ENCODE data around the gene SUPT3H. TPM values are rescaled to one million over a fixed set of nuclear protein-coding genes. Genes with fewer than 3 reads are reported as not detected.

SUPT3H gene
- 9.9 TPM for total RNA-seq

DNA sequence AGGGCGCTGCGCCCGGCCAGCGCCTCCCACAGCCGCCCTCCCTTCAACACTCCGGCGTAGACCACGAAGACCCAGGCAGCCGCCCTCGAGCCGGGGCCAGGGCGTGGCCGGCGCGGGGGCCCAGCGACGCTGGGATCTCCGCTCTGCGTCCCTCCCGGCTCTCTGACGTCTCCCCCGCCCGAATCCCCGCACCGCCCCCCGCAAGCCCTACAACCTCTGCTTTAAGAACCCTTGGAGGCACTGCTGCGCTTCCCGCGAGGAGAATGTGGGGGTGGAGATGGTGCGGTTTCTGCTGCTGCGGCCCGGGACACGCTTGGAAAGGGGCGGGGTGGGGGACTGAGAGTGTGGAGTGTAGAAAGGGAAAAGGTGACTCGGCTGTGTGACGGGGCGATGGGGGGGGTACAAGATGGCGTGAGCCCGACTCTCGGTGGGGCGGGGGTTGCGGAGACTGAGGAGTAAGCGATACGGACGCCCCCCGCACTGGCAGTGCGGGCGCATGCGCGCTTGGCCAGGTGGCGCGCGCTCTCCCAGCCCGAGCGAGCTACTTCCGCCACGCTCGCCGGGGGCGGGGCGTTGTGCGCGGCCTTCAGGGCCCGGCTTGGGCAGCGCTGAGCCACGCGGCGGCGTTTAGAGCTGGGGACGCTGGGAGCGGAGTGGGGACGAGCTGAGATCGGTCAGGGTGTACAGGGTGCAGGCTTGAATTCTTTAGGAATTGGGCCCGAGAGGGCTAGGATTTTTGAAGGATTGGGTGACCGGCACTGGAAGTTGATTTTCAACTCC, at the start of gene SUPT3H:
SUPT3H (minus strand) TSS at position 381 of the 780 bp plus-strand sequence.
- Histone ChIP-seq H3K36me3 (ENCODE audit: control insufficient read depth in 3 of 3, insufficient read depth in 3 of 3, low read length in 3 of 3) (no peaks in the 10 kb centered on the region), H3K4me1 (ENCODE audit: control insufficient read depth in 3 of 3, insufficient read depth in 3 of 3, low read length in 3 of 3) (peaks cover 0 to 18% (median 0%) of the 10 kb centered on the region in 3 donors), H3K27me3 (ENCODE audit: control insufficient read depth in 3 of 3, insufficient read depth in 3 of 3, low read length in 3 of 3) (no peaks in the 10 kb centered on the region), H3K9me3 (ENCODE audit: control insufficient read depth in 3 of 3, low read length in 3 of 3) (no peaks in the 10 kb centered on the region), H3K9ac (ENCODE audit: low read depth in 1 of 3, low read length in 3 of 3) (peak within 1 kb of the TSS; percentile 87 to 94 (median 88)), H3K4me3 (ENCODE audit: low read length in 3 of 3) (peak within 1 kb of the TSS; percentile 81 to 96 (median 86)), H3K27ac (ENCODE audit: low read depth, low read length) (peak within 1 kb of the TSS; percentile 97)

DNA sequence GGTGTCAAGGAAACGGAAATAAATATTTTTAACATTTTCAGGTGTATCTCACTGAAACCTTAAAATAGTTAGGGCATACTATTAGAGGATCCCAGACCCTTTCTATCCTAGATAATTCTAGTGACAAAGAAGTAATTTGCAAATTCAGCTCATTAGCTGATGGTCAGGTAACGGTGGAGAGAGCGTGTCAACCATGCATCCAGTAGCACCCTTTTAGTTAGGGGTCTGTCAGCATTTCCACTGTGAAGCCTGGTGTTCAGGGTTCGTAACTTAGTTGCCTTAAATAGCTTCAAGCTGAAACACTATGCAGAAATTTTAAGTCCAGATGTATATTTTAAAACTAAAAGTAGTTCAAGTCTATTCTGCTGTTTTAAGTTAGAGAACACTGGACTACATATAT, 48.5 kb upstream of the SUPT3H start:
- no peaks in the 10 kb centered on the region for H3K9me3 ChIP-seq (ENCODE audit: control insufficient read depth in 3 of 3, low read length in 3 of 3)
- H3K27me3 ChIP-seq (ENCODE audit: control insufficient read depth in 3 of 3, insufficient read depth in 3 of 3, low read length in 3 of 3) = peaks cover 19 to 27% (median 20%) of the 10 kb centered on the region in 3 donors
- no peaks in the 10 kb centered on the region for H3K36me3 ChIP-seq (ENCODE audit: control insufficient read depth in 3 of 3, insufficient read depth in 3 of 3, low read length in 3 of 3)
- H3K27ac ChIP-seq (ENCODE audit: low read depth, low read length) = no peak overlapping the region
- no peak overlapping the region for H3K4me3 ChIP-seq (ENCODE audit: low read length in 3 of 3)
- peaks cover 12 to 19% (median 18%) of the 10 kb centered on the region in 3 donors for H3K4me1 ChIP-seq (ENCODE audit: control insufficient read depth in 3 of 3, insufficient read depth in 3 of 3, low read length in 3 of 3)
- H3K9ac ChIP-seq (ENCODE audit: low read depth in 1 of 3, low read length in 3 of 3) = no peak overlapping the region

DNA sequence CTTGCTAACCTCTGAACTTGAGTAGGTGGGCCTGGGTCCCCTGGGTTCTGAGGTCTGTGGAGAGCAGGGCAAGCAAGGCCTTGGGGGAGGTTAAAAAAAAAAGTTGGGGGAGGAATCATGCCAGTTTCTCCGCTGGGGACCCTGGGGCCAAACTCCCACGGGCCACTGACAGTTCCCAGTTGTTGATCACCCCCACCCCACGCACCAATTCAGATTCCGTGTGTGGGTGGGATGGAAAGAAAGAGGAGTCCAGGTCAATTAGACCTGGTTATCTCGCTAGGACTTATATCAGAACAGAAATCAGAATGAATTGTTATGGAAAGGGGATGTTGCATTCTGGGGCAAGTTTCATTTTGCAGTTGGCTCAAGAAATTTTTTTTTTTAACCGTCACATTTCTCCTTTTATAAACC, 46.7 kb upstream of the SUPT3H start:
- H3K4me3 ChIP-seq (ENCODE audit: low read length in 3 of 3) = peak overlapping the region in 1 of 3 donors; percentile 51
- no peaks in the 10 kb centered on the region for H3K36me3 ChIP-seq (ENCODE audit: control insufficient read depth in 3 of 3, insufficient read depth in 3 of 3, low read length in 3 of 3)
- peaks cover 25 to 32% (median 28%) of the 10 kb centered on the region in 3 donors for H3K4me1 ChIP-seq (ENCODE audit: control insufficient read depth in 3 of 3, insufficient read depth in 3 of 3, low read length in 3 of 3)
- peak overlapping the region in 2 of 3 donors; percentile 5 to 25 for H3K9ac ChIP-seq (ENCODE audit: low read depth in 1 of 3, low read length in 3 of 3)
- H3K27me3 ChIP-seq (ENCODE audit: control insufficient read depth in 3 of 3, insufficient read depth in 3 of 3, low read length in 3 of 3) = peaks cover 34 to 42% (median 37%) of the 10 kb centered on the region in 3 donors
- no peaks in the 10 kb centered on the region for H3K9me3 ChIP-seq (ENCODE audit: control insufficient read depth in 3 of 3, low read length in 3 of 3)
- H3K27ac ChIP-seq (ENCODE audit: low read depth, low read length) = peak overlapping the region; percentile 28

DNA sequence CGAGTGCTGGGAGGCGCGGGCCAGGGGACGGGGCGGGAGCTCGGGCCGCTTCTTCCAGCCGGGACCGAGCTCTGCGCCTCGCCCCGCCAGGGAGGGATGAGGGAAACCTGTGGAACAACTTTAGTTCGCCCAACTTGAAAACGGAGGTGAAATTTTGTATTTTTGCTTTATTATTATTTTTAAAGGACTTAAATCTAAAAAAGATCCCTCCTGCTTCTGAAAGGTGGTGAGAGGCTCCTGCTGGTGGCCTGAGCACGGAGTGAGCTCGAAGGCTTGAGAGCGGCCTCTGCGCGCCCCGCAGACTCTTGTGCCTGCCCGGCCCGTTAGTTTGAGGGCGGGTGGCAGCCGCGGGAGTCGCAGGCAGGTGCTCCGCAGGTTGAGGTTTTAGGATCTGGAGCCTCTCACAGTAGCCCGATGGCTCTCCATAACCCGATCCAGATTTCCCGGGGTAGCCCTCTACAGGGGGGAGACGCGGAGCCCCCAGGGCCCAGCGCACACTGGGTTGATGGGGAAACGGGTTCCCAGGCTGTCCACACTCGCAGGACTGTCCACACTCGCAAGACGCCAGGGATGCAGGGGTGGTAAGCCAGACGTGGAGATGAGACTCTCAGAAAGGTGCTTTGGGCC, 46.2 kb upstream of the SUPT3H start:
- H3K4me3 ChIP-seq (ENCODE audit: low read length in 3 of 3) = peak overlapping the region; percentile 51 to 77 (median 72)
- no peaks in the 10 kb centered on the region for H3K9me3 ChIP-seq (ENCODE audit: control insufficient read depth in 3 of 3, low read length in 3 of 3)
- H3K9ac ChIP-seq (ENCODE audit: low read depth in 1 of 3, low read length in 3 of 3) = peak overlapping the region; percentile 5 to 59 (median 54)
- H3K4me1 ChIP-seq (ENCODE audit: control insufficient read depth in 3 of 3, insufficient read depth in 3 of 3, low read length in 3 of 3) = peaks cover 25 to 34% (median 31%) of the 10 kb centered on the region in 3 donors
- peaks cover 39 to 45% (median 42%) of the 10 kb centered on the region in 3 donors for H3K27me3 ChIP-seq (ENCODE audit: control insufficient read depth in 3 of 3, insufficient read depth in 3 of 3, low read length in 3 of 3)
- H3K36me3 ChIP-seq (ENCODE audit: control insufficient read depth in 3 of 3, insufficient read depth in 3 of 3, low read length in 3 of 3) = no peaks in the 10 kb centered on the region
- H3K27ac ChIP-seq (ENCODE audit: low read depth, low read length) = peak overlapping the region; percentile 65

DNA sequence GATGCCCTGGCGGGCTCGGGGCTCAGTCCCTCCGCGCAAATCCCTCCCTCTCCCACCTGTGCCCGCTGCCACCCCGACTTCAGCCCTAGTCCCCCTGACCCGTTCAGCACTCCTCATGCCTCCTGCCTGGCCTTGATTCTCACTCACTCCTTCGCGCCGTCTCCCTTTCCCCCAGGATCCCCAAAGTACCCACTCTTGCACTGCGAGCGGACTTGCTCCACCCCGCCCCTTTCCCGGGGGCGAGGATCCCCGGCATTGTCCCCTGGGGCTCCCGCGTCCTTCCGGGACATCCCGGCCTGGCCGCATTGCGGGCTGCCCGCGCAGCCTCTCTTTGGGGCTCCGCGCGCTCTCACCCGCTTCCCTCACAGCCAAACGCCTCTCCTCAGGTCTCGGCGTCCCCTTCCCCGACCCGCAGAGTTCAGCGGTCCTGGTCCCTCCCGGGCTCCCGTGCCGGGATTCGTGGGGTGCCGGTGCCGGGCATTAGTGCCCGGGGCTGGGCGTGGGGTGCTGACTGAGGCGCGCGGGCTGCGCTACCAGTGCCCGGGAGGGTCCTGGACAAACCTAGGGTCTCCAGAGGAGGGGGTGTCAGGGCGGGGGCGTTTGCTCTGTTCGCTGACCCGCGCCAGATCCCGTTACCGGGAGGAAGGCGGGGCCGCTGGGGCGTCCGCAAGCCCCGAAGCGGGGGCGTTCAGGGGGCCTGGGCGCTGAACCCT, 45.5 kb upstream of the SUPT3H start:
- H3K9me3 ChIP-seq (ENCODE audit: control insufficient read depth in 3 of 3, low read length in 3 of 3) = no peaks in the 10 kb centered on the region
- peaks cover 25 to 34% (median 31%) of the 10 kb centered on the region in 3 donors for H3K4me1 ChIP-seq (ENCODE audit: control insufficient read depth in 3 of 3, insufficient read depth in 3 of 3, low read length in 3 of 3)
- H3K9ac ChIP-seq (ENCODE audit: low read depth in 1 of 3, low read length in 3 of 3) = peak overlapping the region; percentile 54 to 61 (median 59)
- peak overlapping the region; percentile 65 for H3K27ac ChIP-seq (ENCODE audit: low read depth, low read length)
- H3K4me3 ChIP-seq (ENCODE audit: low read length in 3 of 3) = peak overlapping the region; percentile 70 to 77 (median 72)
- peaks cover 44 to 48% (median 44%) of the 10 kb centered on the region in 3 donors for H3K27me3 ChIP-seq (ENCODE audit: control insufficient read depth in 3 of 3, insufficient read depth in 3 of 3, low read length in 3 of 3)
- no peaks in the 10 kb centered on the region for H3K36me3 ChIP-seq (ENCODE audit: control insufficient read depth in 3 of 3, insufficient read depth in 3 of 3, low read length in 3 of 3)

DNA sequence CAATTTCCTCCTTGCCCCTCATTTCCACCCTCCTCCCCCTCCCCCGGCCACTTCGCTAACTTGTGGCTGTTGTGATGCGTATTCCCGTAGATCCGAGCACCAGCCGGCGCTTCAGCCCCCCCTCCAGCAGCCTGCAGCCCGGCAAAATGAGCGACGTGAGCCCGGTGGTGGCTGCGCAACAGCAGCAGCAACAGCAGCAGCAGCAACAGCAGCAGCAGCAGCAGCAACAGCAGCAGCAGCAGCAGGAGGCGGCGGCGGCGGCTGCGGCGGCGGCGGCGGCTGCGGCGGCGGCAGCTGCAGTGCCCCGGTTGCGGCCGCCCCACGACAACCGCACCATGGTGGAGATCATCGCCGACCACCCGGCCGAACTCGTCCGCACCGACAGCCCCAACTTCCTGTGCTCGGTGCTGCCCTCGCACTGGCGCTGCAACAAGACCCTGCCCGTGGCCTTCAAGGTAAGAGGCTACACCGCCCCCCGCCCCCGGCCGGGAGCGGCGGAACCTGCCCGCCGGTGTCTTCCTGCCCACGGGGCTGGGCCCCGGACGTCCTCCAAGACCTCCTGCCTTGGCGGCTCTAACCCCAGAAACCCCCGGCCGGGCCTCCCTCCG, 44.9 kb upstream of the SUPT3H start:
- Histone ChIP-seq H3K9me3 (ENCODE audit: control insufficient read depth in 3 of 3, low read length in 3 of 3) (no peaks in the 10 kb centered on the region), H3K4me3 (ENCODE audit: low read length in 3 of 3) (peak overlapping the region; percentile 70 to 79 (median 72)), H3K9ac (ENCODE audit: low read depth in 1 of 3, low read length in 3 of 3) (peak overlapping the region in 2 of 3 donors; percentile 54 to 59), H3K36me3 (ENCODE audit: control insufficient read depth in 3 of 3, insufficient read depth in 3 of 3, low read length in 3 of 3) (no peaks in the 10 kb centered on the region), H3K4me1 (ENCODE audit: control insufficient read depth in 3 of 3, insufficient read depth in 3 of 3, low read length in 3 of 3) (peaks cover 25 to 34% (median 31%) of the 10 kb centered on the region in 3 donors), H3K27ac (ENCODE audit: low read depth, low read length) (peak overlapping the region; percentile 65), H3K27me3 (ENCODE audit: control insufficient read depth in 3 of 3, insufficient read depth in 3 of 3, low read length in 3 of 3) (peaks cover 44 to 48% (median 45%) of the 10 kb centered on the region in 3 donors)

DNA sequence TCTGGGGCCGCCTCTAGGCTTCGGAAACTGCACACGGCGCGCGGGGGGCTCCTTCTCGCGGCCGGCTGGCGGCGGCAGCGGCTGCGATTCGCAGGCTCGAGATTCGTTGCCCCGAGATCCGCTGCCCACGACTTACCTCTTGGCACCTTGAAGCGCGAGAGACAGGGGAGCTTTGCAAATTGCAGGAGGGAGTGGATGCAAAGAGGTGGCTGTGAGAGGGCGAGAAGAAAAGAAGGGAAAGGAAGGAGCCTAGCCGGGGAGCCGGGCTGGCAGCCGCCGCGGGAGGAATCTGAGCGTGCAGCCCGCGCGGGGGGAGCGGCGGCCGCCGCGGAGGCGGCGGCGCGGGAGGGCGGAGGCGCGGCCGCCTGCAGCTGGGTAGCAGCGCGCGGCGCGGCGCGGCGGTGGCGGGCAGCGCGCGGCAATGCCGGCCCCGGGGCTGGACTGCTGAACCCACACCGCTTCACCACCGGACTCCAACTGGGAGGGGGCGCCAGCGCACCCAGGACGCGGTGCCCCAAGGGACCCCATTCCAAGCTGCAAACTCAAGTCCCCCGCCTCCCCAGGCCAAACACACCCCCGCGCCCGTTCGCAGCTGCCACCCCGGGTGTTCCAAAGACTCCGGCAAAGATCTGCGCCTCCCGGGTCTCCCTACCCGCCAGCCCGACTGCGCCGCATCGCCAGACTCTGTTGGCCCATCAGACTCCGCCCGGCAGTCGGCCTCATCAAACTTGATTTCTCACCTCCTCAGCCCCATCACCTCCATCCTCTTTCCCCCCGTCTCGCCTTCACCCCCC, 44.2 kb upstream of the SUPT3H start:
- no peaks in the 10 kb centered on the region for H3K36me3 ChIP-seq (ENCODE audit: control insufficient read depth in 3 of 3, insufficient read depth in 3 of 3, low read length in 3 of 3)
- H3K27me3 ChIP-seq (ENCODE audit: control insufficient read depth in 3 of 3, insufficient read depth in 3 of 3, low read length in 3 of 3) = peaks cover 44 to 48% (median 45%) of the 10 kb centered on the region in 3 donors
- peak overlapping the region; percentile 48 to 66 (median 61) for H3K9ac ChIP-seq (ENCODE audit: low read depth in 1 of 3, low read length in 3 of 3)
- H3K9me3 ChIP-seq (ENCODE audit: control insufficient read depth in 3 of 3, low read length in 3 of 3) = no peaks in the 10 kb centered on the region
- peak overlapping the region; percentile 72 to 79 (median 77) for H3K4me3 ChIP-seq (ENCODE audit: low read length in 3 of 3)
- peak overlapping the region; percentile 32 for H3K27ac ChIP-seq (ENCODE audit: low read depth, low read length)
- H3K4me1 ChIP-seq (ENCODE audit: control insufficient read depth in 3 of 3, insufficient read depth in 3 of 3, low read length in 3 of 3) = peaks cover 25 to 34% (median 31%) of the 10 kb centered on the region in 3 donors

DNA sequence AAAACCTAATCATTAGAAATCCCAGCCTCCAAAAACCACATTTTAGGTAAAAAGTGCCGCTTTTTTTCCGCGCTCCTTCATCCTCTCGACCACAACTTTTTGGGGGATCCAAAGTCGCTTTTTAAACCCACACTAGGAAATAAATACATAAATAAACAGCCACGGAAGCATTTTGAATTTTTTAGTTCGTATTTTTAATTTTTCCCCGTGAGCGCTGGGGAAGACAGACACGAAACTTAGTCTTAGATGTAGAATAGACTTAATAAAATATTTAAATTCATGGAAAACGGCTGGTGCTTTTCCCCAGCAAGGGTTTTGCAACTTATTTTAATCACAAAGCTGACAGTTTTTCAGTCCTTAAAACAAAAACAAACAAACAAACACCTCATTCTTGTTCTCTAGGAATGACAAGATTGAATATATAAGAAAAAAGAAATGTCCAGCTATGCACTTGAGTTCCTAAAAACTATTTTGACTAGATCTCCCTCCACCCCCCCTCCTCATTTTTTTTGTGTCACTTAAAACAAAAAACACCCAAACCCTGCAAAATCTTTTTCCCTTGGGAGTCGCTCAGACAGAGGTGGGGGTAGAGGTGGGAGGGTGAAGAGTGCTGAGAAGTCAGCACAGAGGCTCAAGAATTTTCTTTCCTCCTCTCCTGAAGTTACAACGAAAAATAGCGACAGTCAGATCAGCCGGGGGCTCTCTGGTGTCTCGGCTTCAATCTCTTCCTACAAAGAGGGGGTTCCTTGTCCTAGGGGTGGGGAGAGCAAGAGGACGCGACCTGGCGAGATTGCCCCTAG, 43.4 kb upstream of the SUPT3H start:
- Histone ChIP-seq H3K36me3 (ENCODE audit: control insufficient read depth in 3 of 3, insufficient read depth in 3 of 3, low read length in 3 of 3) (no peaks in the 10 kb centered on the region), H3K27me3 (ENCODE audit: control insufficient read depth in 3 of 3, insufficient read depth in 3 of 3, low read length in 3 of 3) (peaks cover 50 to 51% (median 51%) of the 10 kb centered on the region in 3 donors), H3K9me3 (ENCODE audit: control insufficient read depth in 3 of 3, low read length in 3 of 3) (no peaks in the 10 kb centered on the region), H3K27ac (ENCODE audit: low read depth, low read length) (peak overlapping the region; percentile 32), H3K4me1 (ENCODE audit: control insufficient read depth in 3 of 3, insufficient read depth in 3 of 3, low read length in 3 of 3) (peaks cover 25 to 34% (median 31%) of the 10 kb centered on the region in 3 donors), H3K9ac (ENCODE audit: low read depth in 1 of 3, low read length in 3 of 3) (peak overlapping the region; percentile 48 to 66 (median 61)), H3K4me3 (ENCODE audit: low read length in 3 of 3) (peak overlapping the region; percentile 72 to 79 (median 77))

All from skeletal muscle tissue (tissue), 4 donors.